ENCODE results near the gene IL23R.

Gene IL23R

DNA sequence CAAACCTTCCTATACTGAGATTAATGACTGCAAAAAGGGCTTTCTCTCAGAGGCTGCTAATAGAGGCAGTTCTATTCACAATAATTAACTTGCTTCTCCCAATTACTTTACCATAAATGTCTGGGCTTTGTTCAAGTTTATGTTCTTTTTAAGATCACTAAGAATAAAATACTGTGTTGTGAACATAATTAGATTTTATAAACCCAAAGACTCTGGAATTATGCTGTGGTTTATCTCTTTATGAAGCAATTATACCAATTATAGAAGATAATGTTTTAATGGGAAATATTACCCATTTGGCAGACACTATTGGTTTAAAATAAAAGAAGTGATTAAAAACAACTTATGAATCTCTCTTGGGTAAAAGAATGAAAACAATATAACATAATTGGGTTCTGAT, 97.9 kb downstream of the IL23R start:
- TF ChIP-seq ZNF274 (IDR thresholded peaks at IDR 0.05; ENCODE audit: low read depth, low read length) = no peak
- H3K4me3 ChIP-seq (ENCODE audit: low read length) = no peak overlapping the region

DNA sequence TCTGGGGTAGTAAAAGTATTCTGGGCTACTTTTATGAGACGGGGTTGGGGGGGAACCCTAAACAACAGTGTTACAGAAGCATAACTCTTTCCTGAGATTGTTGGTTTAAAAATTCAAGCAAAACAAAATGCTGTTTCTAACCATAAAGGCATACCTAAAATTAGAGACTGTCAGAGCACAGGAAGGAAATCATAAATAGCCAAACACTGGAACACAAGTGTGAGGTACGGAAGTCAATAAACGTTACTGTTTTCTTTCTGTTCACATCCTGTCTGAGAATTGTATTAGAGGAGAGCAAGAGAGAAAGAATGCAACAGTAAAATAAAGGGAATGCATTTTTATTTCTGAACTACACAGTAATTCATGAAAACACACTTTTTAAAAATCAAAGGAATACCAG, 98.6 kb downstream of the IL23R start:
- no peak for TF ChIP-seq ZNF274 (IDR thresholded peaks at IDR 0.05; ENCODE audit: low read depth, low read length)
- H3K4me3 ChIP-seq (ENCODE audit: low read length) = no peak overlapping the region

DNA sequence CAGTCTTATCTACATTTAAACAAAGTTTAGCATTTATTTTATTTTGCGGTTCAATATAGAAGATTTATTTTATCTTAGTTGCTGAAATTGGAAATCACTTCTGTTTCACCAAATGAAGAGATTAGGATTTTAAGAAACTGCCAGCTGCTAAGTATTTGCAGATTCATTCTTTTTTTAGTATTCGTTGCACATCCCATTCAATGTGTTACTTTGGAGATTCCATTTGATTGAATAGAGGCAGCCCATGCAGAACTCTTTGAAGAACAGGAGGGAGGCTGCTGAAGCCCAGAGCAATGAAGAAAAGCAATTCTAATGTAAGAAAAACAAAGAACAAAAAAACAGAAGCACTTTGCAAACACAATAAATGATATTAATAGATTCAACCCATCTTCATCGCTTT, 102.8 kb downstream of the IL23R start:
- no peak for TF ChIP-seq ZNF274 (IDR thresholded peaks at IDR 0.05; ENCODE audit: low read depth, low read length)
- no peak overlapping the region for H3K4me3 ChIP-seq (ENCODE audit: low read length)

DNA sequence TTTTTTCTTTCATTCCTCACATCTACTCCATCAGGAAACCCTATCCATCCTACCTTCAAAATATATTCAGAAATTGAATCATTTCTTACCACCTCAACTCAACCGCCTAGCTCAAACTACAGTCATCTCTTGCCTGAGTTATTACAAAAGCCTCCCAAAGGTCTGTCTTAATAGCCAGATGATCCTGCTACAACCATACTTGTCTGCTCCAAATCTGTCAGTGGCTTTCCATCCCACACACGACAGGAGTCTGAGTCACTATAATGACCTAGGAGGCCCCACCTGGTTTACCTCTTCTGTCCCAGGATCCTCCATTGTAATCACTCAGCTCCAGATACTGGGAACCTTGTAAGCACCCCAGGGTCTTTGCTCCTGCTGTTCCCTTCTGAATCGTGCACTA, 104.3 kb downstream of the IL23R start:
- TF ChIP-seq ZNF274 (IDR thresholded peaks at IDR 0.05; ENCODE audit: low read depth, low read length) = no peak

DNA sequence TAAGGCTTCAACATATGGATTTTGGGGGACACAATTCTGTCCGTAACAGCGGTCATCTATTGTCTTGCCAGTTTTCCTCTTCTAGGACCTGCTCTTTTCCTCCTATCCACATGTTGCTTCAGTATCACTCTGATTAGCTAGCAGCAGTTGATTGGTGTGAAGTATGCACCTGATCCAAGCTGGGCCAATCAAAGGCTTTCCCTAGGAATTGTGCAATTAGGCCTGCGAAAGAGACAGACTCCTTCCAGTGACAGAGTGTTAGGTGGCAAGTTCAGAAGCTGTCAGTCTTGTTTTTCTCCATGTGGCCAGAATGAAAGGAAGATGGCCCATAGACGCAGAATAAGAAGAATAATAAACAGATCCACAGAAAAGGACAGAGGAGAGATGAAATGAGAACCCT, 107.3 kb downstream of the IL23R start:
- no peak for TF ChIP-seq ZNF274 (IDR thresholded peaks at IDR 0.05; ENCODE audit: low read depth, low read length)
- H3K4me3 ChIP-seq (ENCODE audit: low read length) = no peak overlapping the region

More for the DNA sequence above, 104.3 kb downstream of the IL23R start:
- H3K4me3 ChIP-seq (ENCODE audit: low read length) = no peak overlapping the region

DNA sequence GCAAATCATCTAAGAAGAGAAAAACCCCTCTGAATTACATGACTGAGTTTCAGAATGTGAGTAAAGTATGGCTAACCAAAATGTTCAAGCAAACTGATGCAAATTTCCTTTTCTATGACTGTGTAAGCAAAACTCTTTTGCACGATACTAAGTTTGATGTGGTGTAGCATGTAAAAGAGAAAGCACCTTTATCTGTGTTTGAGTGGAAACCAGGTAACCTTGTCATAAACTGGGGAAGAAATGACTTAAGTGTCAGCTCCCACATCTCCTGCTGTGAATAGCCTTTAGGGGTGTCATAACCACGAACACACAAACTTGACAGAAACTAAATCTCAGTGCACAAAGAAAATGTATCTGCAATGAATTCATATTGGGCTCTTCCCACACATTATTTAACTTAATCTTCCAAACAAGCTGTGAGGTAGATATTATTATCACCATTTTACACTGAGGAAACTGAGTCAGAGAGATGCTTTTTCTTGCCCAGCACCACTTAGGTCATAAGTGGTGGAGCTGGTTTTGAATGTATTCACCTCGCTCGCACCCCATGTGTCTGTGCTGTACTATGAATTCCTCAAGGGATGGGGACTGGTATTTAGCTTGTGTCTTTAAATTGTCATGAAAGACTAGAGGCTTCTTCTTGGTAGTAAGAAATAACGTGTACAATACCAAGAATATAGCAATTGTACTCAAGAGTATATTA, 108.5 kb downstream of the IL23R start:
- TF ChIP-seq ZNF274 (IDR thresholded peaks at IDR 0.05; ENCODE audit: low read depth, low read length) = no peak
- no peak overlapping the region for H3K4me3 ChIP-seq (ENCODE audit: low read length)

DNA sequence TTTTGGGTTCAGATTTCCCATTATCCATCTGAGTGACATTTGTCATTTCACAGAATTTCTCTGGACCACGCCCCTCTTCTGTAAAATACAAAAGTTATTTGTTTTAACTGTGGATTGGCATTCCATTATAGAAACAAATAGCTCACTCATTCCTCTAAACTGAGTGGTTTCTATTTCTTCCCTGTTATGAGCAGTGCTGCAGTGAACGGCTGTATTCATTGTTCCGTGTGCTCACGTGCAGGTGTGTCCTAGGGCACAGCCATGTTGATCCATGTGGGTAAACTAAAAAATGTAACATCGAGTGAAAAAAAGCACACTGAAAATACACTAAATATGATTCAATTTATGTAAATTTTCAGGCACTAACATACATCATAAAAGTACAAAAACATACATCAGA, 114.4 kb downstream of the IL23R start:
- no peak overlapping the region for H3K4me3 ChIP-seq (ENCODE audit: low read length)
- TF ChIP-seq ZNF274 (IDR thresholded peaks at IDR 0.05; ENCODE audit: low read depth, low read length) = no peak

DNA sequence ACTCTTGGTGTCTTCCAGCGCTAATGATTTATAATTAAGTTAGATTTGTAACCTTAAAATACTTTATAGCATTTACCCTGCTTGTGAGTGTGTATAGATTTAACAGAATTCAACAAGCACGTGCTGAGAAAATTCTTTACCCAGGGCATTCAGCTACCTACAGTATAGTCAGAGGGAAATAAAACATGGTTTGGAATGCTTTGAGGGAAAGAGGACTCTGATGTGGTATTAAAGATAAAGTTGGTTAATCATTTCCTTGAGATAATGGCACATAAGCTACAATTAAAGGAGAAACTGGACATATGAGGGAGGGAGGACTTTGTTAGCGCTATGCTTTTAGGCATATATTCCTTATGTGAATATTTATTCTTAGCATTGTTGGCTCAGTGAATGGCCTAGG, 115.0 kb downstream of the IL23R start:
- H3K4me3 ChIP-seq (ENCODE audit: low read length) = no peak overlapping the region
- no peak for TF ChIP-seq ZNF274 (IDR thresholded peaks at IDR 0.05; ENCODE audit: low read depth, low read length)

DNA sequence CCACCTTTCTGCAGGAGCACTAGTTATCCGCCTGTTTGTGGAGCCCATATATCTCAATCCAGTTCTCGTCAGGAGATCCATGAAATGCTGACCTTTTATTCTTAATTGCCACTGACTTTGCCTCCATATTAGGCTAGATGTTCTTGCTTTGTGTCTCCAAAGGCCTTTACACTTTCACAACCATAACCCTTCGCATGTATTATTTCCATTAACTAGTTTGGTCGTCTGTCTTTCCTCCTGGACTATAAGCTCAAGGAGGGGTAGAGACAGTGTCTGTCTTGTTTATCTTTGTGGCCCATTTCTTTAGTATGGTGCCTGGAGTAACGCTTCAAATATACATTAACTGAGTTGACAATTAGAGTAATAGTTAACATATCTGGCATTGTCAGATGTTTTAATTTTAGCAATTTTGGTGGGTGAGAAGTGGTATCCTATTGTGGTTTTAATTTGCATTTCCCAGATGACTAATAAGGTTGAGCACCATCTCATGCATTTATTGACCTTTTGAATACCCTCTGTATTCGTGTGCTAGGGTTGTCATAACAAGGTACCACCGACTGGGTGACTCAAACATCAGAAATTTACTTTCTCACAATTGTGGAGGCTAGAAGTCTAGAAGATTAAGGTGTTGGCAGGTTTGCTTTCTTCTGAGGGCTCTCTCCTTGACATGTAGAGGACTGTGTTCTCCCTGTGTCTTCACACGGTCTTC, 119.7 kb downstream of the IL23R start:
- no peak overlapping the region for H3K4me3 ChIP-seq (ENCODE audit: low read length)
- TF ChIP-seq ZNF274 (IDR thresholded peaks at IDR 0.05; ENCODE audit: low read depth, low read length) = no peak

DNA sequence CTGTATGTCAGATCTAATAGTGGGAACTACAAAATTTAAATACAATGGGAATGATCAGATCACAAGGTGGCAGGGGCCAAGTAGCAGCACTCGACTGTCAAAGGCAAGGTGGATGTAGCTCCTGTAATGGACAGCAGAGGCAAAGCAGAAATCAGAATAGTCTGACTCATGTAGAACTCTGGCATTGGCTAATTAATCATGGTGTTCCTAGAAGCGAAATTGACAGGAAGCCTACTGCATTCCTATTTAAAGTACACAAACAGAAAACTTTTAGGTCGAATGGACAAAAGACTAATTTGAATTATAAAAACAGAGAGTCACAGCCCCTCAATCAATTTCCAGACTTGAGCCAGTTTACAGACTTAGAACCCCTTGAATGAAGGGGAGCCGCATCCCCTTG, 124.0 kb downstream of the IL23R start:
- no peak overlapping the region for H3K4me3 ChIP-seq (ENCODE audit: low read length)
- TF ChIP-seq ZNF274 (IDR thresholded peaks at IDR 0.05; ENCODE audit: low read depth, low read length) = no peak

DNA sequence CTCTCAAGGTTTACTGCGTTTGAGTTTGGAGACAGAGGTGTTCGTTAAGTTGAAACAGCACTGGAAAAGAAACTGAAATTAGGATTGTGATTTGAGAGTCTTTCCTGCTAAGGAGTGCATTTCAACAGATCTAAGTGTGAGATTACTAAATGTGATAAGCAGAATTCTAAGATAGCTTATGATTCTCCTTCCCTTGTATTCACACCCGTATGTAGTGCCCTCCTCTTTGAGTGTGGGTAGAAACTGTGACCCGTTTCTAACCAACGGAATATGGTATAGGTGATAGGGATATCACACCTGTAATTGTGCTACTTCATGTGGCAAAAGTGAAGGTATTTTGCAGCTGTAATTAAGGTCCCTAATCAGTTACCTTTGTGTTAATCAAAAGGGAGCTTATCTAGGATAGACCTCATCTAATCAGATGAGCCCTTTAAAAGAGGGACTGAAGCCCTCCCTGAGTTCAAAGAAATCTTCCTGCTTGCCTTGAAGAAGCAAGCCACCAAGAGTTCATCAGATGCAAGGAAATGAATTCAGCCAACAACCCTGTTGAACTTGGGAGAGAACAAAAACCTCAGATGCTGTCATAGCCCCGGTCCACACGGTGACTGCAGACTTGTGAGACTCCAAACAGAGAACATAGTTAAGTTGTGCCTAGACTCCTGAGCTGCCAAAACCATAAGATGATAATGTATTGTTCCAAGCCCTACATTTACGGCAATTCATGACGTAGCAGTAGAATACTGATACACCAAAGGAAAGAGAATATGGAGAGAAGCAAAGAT, 128.8 kb downstream of the IL23R start:
- TF ChIP-seq ZNF274 (IDR thresholded peaks at IDR 0.05; ENCODE audit: low read depth, low read length) = no peak
- no peak overlapping the region for H3K4me3 ChIP-seq (ENCODE audit: low read length)

DNA sequence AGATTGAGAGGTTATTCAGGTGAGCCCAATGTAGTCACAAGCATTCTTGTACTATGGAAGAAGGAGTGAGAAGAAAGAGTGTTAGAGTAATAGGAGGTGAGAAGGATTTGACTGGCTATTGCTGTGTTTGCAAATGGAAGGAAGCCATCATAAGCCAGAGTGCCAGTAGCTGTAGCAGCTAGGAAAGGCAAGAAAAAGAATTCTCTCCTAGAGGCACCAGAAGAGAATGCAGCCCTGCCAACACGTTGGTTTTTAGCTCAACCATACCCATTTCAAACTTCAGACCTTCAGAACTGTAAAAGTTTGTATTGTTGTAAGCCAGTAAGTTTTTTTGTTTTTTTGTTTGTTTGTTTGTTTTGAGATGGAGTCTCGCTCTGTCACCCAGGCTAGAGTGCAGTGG, 132.5 kb downstream of the IL23R start:
- H3K4me3 ChIP-seq (ENCODE audit: low read length) = no peak overlapping the region

DNA sequence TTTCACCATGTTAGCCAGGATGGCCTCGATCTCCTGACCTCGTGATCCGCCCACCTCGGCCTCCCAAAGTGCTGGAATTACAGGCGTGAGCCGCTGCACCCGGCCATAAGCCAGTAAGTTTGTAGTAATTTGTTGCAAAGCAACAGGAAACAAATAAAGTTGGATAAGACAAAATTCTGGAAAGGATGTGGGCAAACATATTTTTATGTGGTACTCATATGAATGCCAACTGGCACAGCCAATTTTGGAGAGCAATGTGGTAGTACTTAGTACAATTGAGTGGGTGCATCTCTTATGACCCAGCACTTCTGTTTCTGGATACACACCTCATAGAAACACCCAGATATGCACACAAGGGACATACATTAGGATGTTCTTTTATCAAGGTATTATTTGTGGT, 133.0 kb downstream of the IL23R start:
- H3K4me3 ChIP-seq (ENCODE audit: low read length) = no peak overlapping the region
- TF ChIP-seq ZNF274 (IDR thresholded peaks at IDR 0.05; ENCODE audit: low read depth, low read length) = no peak

More for the DNA sequence above, 132.5 kb downstream of the IL23R start:
- no peak for TF ChIP-seq ZNF274 (IDR thresholded peaks at IDR 0.05; ENCODE audit: low read depth, low read length)

DNA sequence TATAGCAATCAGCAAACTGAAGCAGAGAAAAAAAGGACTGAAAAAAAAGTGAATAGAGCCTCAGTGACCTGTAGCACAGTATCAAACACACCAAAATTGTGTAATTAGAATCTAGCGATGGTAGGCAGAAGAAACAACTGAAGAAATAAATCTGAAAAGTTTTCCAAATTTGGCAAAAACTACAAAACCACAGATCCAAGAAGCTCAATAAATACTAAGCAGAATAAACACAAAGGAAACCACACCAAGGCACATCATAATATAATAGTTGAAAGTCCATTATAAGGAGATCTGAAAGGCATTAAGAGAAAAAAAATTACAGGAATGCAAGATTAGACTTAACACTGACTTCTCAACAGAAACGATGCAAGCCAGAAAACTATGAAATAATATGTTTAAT, 134.3 kb downstream of the IL23R start:
- TF ChIP-seq ZNF274 (IDR thresholded peaks at IDR 0.05; ENCODE audit: low read depth, low read length) = no peak
- no peak overlapping the region for H3K4me3 ChIP-seq (ENCODE audit: low read length)

DNA sequence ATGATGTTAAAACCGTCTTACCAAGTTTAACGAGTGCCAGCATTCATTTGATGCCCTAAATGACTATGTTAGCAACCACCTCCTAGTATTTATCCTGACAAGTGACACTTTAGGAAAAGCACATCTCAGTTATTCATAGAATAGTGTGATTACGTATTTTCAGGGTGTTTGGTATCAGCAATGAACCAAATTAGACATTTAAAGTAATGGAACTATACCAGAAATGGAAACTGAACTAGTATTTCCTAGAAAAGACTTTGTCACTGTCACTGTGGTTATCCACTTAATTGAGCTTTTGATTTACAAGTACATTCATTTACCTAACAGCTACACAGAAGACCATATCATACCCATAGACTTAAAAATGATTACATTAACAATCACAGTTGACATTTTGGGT, 137.8 kb downstream of the IL23R start:
- no peak for TF ChIP-seq ZNF274 (IDR thresholded peaks at IDR 0.05; ENCODE audit: low read depth, low read length)
- H3K4me3 ChIP-seq (ENCODE audit: low read length) = no peak overlapping the region

Measured in GM08714 (cell line).